T47D (cell line): ENCODE results near the gene CMIP.

Experiments used
- DNase-seq, 2 experiments: peaks; one replicate each; pipeline versions ENCODE4 v3.0.0 to v3.0.0-alpha.2; 2011 to 2012; ENCODE audit warnings: low read depth in 1 of 2, low spot score in 1 of 2
- JUND ChIP-seq: IDR thresholded peaks from 2 replicates; pipeline ENCODE4 v1.6.1; 2012; ENCODE audit warnings: low read depth
- in situ Hi-C: cut with HindIII; loops from 2 replicates; pipeline ENCODE4 v1.10.0; 2016; ENCODE audit warnings: low sequenced_read_pairs, low pct_unique_long_range_greater_than_20kb

Gene CMIP

GRCh38 chr16:81445966-81446906, 1.6 kb downstream of the CMIP start:
- in situ Hi-C loops = no loop called here
- no peak for TF ChIP-seq JUND
- no peak for DNase-seq

- no peak for TF ChIP-seq JUND
- no peak for DNase-seq
- in situ Hi-C loops = no loop called here
Observed at GRCh38 chr16:81446907-81447268, 2.3 kb downstream of the CMIP start.

GRCh38 chr16:81447383-81448101, 2.9 kb downstream of the CMIP start:
- no peak for DNase-seq
- in situ Hi-C loops = no loop called here

GRCh38 chr16:81448154-81449131, 3.8 kb downstream of the CMIP start:
- no peak for DNase-seq
- no peak for TF ChIP-seq JUND
- in situ Hi-C loops = no loop called here

More at GRCh38 chr16:81447383-81448101, 2.9 kb downstream of the CMIP start:
- no peak for TF ChIP-seq JUND

GRCh38 chr16:81449241-81449640, 4.6 kb downstream of the CMIP start:
- no peak for DNase-seq
- no peak for TF ChIP-seq JUND
- in situ Hi-C loops = no loop called here

- in situ Hi-C loops = no loop called here
- TF ChIP-seq JUND = no peak
- DNase-seq = no peak
Observed at GRCh38 chr16:81449899-81450608, 5.4 kb downstream of the CMIP start.

- no peak for TF ChIP-seq JUND
- DNase-seq = no peak
- in situ Hi-C loops = no loop called here
Observed at GRCh38 chr16:81450783-81451491, 6.3 kb downstream of the CMIP start.

GRCh38 chr16:81451753-81452680, 7.4 kb downstream of the CMIP start:
- in situ Hi-C loops = no loop called here
- TF ChIP-seq JUND = no peak
- no peak for DNase-seq

- DNase-seq = no peak
- in situ Hi-C loops = no loop called here
Observed at GRCh38 chr16:81453091-81453728, 8.6 kb downstream of the CMIP start.

GRCh38 chr16:81454044-81454443, 9.4 kb downstream of the CMIP start:
- in situ Hi-C loops = no loop called here
- TF ChIP-seq JUND = no peak

More at GRCh38 chr16:81453091-81453728, 8.6 kb downstream of the CMIP start:
- no peak for TF ChIP-seq JUND

More at GRCh38 chr16:81454044-81454443, 9.4 kb downstream of the CMIP start:
- no peak for DNase-seq
